HEK293 (cell line): Measurements from ENCODE around the gene RAB10.

Experiments used
- CTCF ChIA-PET: fragments of 350-600 bp; formaldehyde crosslinking; extraction: SDS; loops from one replicate; lab custom pipeline; 2021; ENCODE audit warnings: antibody characterized with exemption; lab: Yijun Ruan, JAX
- POLR2A ChIA-PET: fragments of 300-600 bp; formaldehyde crosslinking; extraction: SDS; loops from one replicate; lab custom pipeline; 2020; ENCODE audit warnings: antibody characterized with exemption, inconsistent platforms; lab: Yijun Ruan, JAX
- H3K27ac ChIP-seq: fragments of 200-500 bp; sonication (Bioruptor generic); 2 replicates; pipeline ENCODE4 v1.5.1; 2014; ENCODE audit warnings: low read depth, low read length, control low read depth, inconsistent platforms; ENCODE audit errors: extremely low read depth
- H3K36me3 ChIP-seq, 2 experiments: fragments of 200-500 bp in 1 of 2; sonication (Bioruptor generic) in 1 of 2; 1 replicate in 1 of 2; 2 replicates in 1 of 2; pipeline ENCODE4 v1.5.1; 2014 to 2017; ENCODE audit warnings: inconsistent platforms in 2 of 2, low read length in 2 of 2; ENCODE audit not compliant: control insufficient read depth in 2 of 2, insufficient read depth in 1 of 2
- H3K4me1 ChIP-seq: fragments of 200-500 bp; sonication (Bioruptor generic); 2 replicates; pipeline ENCODE4 v1.5.1; 2014; ENCODE audit warnings: mild to moderate bottlenecking, low read length, inconsistent platforms; ENCODE audit not compliant: control insufficient read depth, insufficient read depth
- H3K4me3 ChIP-seq: 2 replicates; pipeline ENCODE4 v1.5.1; 2011; ENCODE audit warnings: low read depth, mild to moderate bottlenecking, control low read depth, low read length, moderate library complexity
- H3K9me3 ChIP-seq: fragments of 200-500 bp; sonication (Bioruptor generic); 2 replicates; pipeline ENCODE4 v1.5.1; 2014; ENCODE audit warnings: low read depth, low read length, inconsistent platforms; ENCODE audit not compliant: control insufficient read depth, insufficient read depth
- KLF16 ChIP-seq: fragments of 450-650 bp; formaldehyde crosslinking; IDR thresholded peaks from 2 replicates; pipeline ENCODE4 v1.5.1; 2017; ENCODE audit warnings: missing biosample characterization, missing genetic modification characterization
- TCF7L2 ChIP-seq: IDR thresholded peaks from 2 replicates; pipeline ENCODE4 v1.6.1; 2011; ENCODE audit warnings: low read depth, mild to moderate bottlenecking, inconsistent platforms, low read length, moderate library complexity, borderline replicate concordance
- TSHZ1 ChIP-seq: fragments of 450-650 bp; formaldehyde crosslinking; IDR thresholded peaks from 2 replicates; pipeline ENCODE4 v1.5.1; 2016; ENCODE audit warnings: missing biosample characterization, missing genetic modification characterization, borderline replicate concordance
- ZNF114 ChIP-seq: fragments of 450-650 bp; formaldehyde crosslinking; IDR thresholded peaks from 2 replicates; pipeline ENCODE4 v1.5.0; 2017; ENCODE audit warnings: missing biosample characterization, missing genetic modification characterization
- ZNF133 ChIP-seq: fragments of 450-650 bp; formaldehyde crosslinking; IDR thresholded peaks from 2 replicates; pipeline ENCODE4 v1.5.1; 2016; ENCODE audit warnings: missing biosample characterization, missing genetic modification characterization
- ZNF140 ChIP-seq: fragments of 450-650 bp; formaldehyde crosslinking; IDR thresholded peaks from 2 replicates; pipeline ENCODE4 v1.5.1; 2016; ENCODE audit warnings: missing biosample characterization, missing genetic modification characterization
- ZNF211 ChIP-seq: fragments of 450-650 bp; formaldehyde crosslinking; IDR thresholded peaks from 2 replicates; pipeline ENCODE4 v1.5.1; 2016; ENCODE audit warnings: low read depth, missing biosample characterization, missing genetic modification characterization
- ZNF221 ChIP-seq: fragments of 450-650 bp; formaldehyde crosslinking; IDR thresholded peaks from 2 replicates; pipeline ENCODE4 v1.5.1; 2017; ENCODE audit warnings: missing biosample characterization, missing genetic modification characterization, borderline replicate concordance
- ZNF302 ChIP-seq: fragments of 450-650 bp; formaldehyde crosslinking; IDR thresholded peaks from 2 replicates; pipeline ENCODE4 v1.5.1; 2016; ENCODE audit warnings: missing biosample characterization, missing genetic modification characterization, low read depth
- ZNF354C ChIP-seq: fragments of 450-650 bp; formaldehyde crosslinking; IDR thresholded peaks from 2 replicates; pipeline ENCODE4 v1.5.1; 2016; ENCODE audit warnings: missing biosample characterization, missing genetic modification characterization, low read depth, borderline replicate concordance
- ZNF366 ChIP-seq: fragments of 450-650 bp; formaldehyde crosslinking; conservative IDR thresholded peaks from 2 replicates; pipeline ENCODE4 v1.5.1; 2016; ENCODE audit warnings: missing biosample characterization, missing genetic modification characterization
- ZNF394 ChIP-seq: fragments of 450-650 bp; formaldehyde crosslinking; IDR thresholded peaks from 2 replicates; pipeline ENCODE4 v1.5.1; 2016; ENCODE audit warnings: missing biosample characterization, missing genetic modification characterization, mild to moderate bottlenecking, moderate library complexity, borderline replicate concordance
- ZNF398 ChIP-seq: fragments of 450-650 bp; formaldehyde crosslinking; IDR thresholded peaks from 2 replicates; pipeline ENCODE4 v1.5.1; 2017; ENCODE audit warnings: missing biosample characterization, missing genetic modification characterization
- ZNF658 ChIP-seq: fragments of 450-650 bp; formaldehyde crosslinking; IDR thresholded peaks from 2 replicates; pipeline ENCODE4; 2016; ENCODE audit warnings: missing biosample characterization, missing genetic modification characterization
- ZNF768 ChIP-seq: fragments of 450-650 bp; formaldehyde crosslinking; IDR thresholded peaks from 2 replicates; pipeline ENCODE4 v1.5.1; 2018; ENCODE audit warnings: missing biosample characterization, mild to moderate bottlenecking, missing genetic modification characterization
- ZNF837 ChIP-seq: fragments of 450-650 bp; formaldehyde crosslinking; IDR thresholded peaks from 2 replicates; pipeline ENCODE4 v1.5.1; 2016; ENCODE audit warnings: missing biosample characterization, missing genetic modification characterization
- TF ChIP-seq, protein P1 (sequence below): fragments of 450-650 bp; formaldehyde crosslinking; IDR thresholded peaks from 2 replicates; pipeline ENCODE4 v1.5.1; 2016; ENCODE audit warnings: missing biosample characterization, missing genetic modification characterization
- TF ChIP-seq, protein P2 (sequence below): fragments of 450-650 bp; formaldehyde crosslinking; IDR thresholded peaks from 2 replicates; pipeline ENCODE4 v1.5.1; 2016; ENCODE audit warnings: missing biosample characterization, missing genetic modification characterization

RAB10 gene

GRCh38 chr2:26049641-26050040 lies 15.8 kb downstream of the RAB10 start:
- CTCF ChIA-PET = no interaction called here

GRCh38 chr2:26052740-26053139 lies 18.9 kb downstream of the RAB10 start:
- Histone ChIP-seq H3K36me3 (no peaks in the 10 kb centered on the region; a peak in 1 of 3 replicates), H3K27ac (no peak overlapping the region), H3K4me1 (peaks cover 4% of the 10 kb centered on the region), H3K4me3 (no peak overlapping the region), H3K9me3 (no peaks in the 10 kb centered on the region)
- TF ChIP-seq ZNF768 (tag by site-specific recombination) = no peak
- TF ChIP-seq ZNF354C = no peak
- no peak for TF ChIP-seq ZNF837 (tag by site-specific recombination)
- TF ChIP-seq ZNF366 (tag by site-specific recombination) = no peak
- no peak for TF ChIP-seq ZNF133 (tag by site-specific recombination)
- TF ChIP-seq ZNF658 = no peak
- TF ChIP-seq, protein P1, sequence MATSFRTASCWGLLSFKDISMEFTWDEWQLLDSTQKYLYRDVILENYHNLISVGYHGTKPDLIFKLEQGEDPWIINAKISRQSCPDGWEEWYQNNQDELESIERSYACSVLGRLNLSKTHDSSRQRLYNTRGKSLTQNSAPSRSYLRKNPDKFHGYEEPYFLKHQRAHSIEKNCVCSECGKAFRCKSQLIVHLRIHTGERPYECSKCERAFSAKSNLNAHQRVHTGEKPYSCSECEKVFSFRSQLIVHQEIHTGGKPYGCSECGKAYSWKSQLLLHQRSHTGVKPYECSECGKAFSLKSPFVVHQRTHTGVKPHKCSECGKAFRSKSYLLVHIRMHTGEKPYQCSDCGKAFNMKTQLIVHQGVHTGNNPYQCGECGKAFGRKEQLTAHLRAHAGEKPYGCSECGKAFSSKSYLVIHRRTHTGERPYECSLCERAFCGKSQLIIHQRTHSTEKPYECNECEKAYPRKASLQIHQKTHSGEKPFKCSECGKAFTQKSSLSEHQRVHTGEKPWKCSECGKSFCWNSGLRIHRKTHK (tag by site-specific recombination) = no peak
- TF ChIP-seq ZNF302 (tag by site-specific recombination) = no peak
- TF ChIP-seq ZNF398 = no peak
- TF ChIP-seq, protein P2, sequence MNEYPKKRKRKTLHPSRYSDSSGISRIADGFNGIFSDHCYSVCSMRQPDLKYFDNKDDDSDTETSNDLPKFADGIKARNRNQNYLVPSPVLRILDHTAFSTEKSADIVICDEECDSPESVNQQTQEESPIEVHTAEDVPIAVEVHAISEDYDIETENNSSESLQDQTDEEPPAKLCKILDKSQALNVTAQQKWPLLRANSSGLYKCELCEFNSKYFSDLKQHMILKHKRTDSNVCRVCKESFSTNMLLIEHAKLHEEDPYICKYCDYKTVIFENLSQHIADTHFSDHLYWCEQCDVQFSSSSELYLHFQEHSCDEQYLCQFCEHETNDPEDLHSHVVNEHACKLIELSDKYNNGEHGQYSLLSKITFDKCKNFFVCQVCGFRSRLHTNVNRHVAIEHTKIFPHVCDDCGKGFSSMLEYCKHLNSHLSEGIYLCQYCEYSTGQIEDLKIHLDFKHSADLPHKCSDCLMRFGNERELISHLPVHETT (tag by site-specific recombination) = no peak
- TF ChIP-seq ZNF221 (tag by site-specific recombination) = no peak
- no peak for TF ChIP-seq TSHZ1 (tag by site-specific recombination)
- ChIA-PET CTCF (interaction anchor here (1.0 to 1.3 kb wide), 2 partner anchors 16 to 101 kb away, joined by 3 read pairs; no protein-coding TSS in a partner anchor), POLR2A (interaction anchor here (0.7 kb wide), 2 partner anchors 19 to 24 kb away, joined by 5 to 7 read pairs; no protein-coding TSS in a partner anchor)

More at GRCh38 chr2:26049641-26050040, 15.8 kb downstream of the RAB10 start:
- POLR2A ChIA-PET = no interaction called here
- no peak overlapping the region for H3K27ac ChIP-seq
- no peaks in the 10 kb centered on the region for H3K9me3 ChIP-seq
- peak; percentile 59; the same call in 1 of the 2 replicates for TF ChIP-seq ZNF211 (tag by site-specific recombination)
- TF ChIP-seq ZNF394 (tag by site-specific recombination) = no peak
- no peak for TF ChIP-seq TCF7L2
- no peak for TF ChIP-seq KLF16 (tag by site-specific recombination)
- no peak for TF ChIP-seq ZNF114 (tag by site-specific recombination)
- TF ChIP-seq ZNF140 (tag by site-specific recombination) = no peak
- no peaks in the 10 kb centered on the region; a peak in 1 of 3 replicates for H3K36me3 ChIP-seq
- H3K4me1 ChIP-seq = peaks cover 4% of the 10 kb centered on the region; the same call in 1 of the 2 replicates
- no peak overlapping the region for H3K4me3 ChIP-seq
